ENCODE data around the gene BAG3.
"Not testable (repeated sequence)": the region's sequence is repeated elsewhere in the genome, so short reads cannot be mapped to it uniquely, and the experiment has no call there.

BAG3 gene

DNA sequence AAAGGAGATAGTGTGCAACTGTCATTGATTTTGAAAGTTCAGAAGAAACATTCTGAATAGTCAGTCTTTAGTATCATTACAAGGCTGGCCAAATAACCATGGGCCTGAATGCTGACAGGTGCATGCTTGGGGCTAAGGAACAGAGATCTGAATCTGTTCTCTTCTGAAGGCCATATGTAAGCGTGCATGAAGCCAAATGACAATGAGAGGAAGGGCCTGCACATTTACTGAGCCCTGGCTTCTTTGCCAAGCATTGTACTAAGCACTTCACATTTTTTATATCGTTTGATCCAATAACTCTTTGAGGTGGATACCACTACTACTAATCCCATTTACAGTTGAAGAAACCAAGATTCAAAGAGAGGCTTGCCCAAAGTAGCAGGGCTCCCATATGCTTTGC lies 32.0 kb upstream of the BAG3 start:
- no peaks in the 10 kb centered on the region for H3K36me3 ChIP-seq (ENCODE audit: control insufficient read depth, low read length)
- peaks cover 9% of the 10 kb centered on the region for H3K4me1 ChIP-seq (ENCODE audit: control insufficient read depth, low read length)
- H4K20me1 ChIP-seq (ENCODE audit: control insufficient read depth, insufficient read depth, low read depth, low read length), result no peaks in the 10 kb centered on the region
- no peak overlapping the region for H3K27ac ChIP-seq (ENCODE audit: low read depth, low read length)
- no peaks in the 10 kb centered on the region for H3K9me2 ChIP-seq (replicated peaks; ENCODE audit: control insufficient read depth, low read length)
- no peak overlapping the region for H3K4me2 ChIP-seq (ENCODE audit: low read length)
- no peak overlapping the region for H3K4me3 ChIP-seq (ENCODE audit: low read length)
- no peaks in the 10 kb centered on the region for H3K79me2 ChIP-seq (ENCODE audit: control insufficient read depth, low read length)
- H3K27me3 ChIP-seq (ENCODE audit: control insufficient read depth, low read length), result peaks cover 3% of the 10 kb centered on the region; the same call in 1 of the 2 replicates
- TF ChIP-seq, protein P1, sequence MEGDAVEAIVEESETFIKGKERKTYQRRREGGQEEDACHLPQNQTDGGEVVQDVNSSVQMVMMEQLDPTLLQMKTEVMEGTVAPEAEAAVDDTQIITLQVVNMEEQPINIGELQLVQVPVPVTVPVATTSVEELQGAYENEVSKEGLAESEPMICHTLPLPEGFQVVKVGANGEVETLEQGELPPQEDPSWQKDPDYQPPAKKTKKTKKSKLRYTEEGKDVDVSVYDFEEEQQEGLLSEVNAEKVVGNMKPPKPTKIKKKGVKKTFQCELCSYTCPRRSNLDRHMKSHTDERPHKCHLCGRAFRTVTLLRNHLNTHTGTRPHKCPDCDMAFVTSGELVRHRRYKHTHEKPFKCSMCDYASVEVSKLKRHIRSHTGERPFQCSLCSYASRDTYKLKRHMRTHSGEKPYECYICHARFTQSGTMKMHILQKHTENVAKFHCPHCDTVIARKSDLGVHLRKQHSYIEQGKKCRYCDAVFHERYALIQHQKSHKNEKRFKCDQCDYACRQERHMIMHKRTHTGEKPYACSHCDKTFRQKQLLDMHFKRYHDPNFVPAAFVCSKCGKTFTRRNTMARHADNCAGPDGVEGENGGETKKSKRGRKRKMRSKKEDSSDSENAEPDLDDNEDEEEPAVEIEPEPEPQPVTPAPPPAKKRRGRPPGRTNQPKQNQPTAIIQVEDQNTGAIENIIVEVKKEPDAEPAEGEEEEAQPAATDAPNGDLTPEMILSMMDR (IDR thresholded peaks at IDR 0.05; ENCODE audit: low read depth, low read length, poor library complexity, severe bottlenecking), result no peak
- no peak for TF ChIP-seq EZH2phosphoT487 (IDR thresholded peaks at IDR 0.05; ENCODE audit: borderline replicate concordance, low read length)
- no peaks in the 10 kb centered on the region for H3F3A ChIP-seq (ENCODE audit: control insufficient read depth, insufficient read depth)
- no peaks in the 10 kb centered on the region for H3K9me3 ChIP-seq (ENCODE audit: control insufficient read depth, insufficient read depth, low read length)

DNA sequence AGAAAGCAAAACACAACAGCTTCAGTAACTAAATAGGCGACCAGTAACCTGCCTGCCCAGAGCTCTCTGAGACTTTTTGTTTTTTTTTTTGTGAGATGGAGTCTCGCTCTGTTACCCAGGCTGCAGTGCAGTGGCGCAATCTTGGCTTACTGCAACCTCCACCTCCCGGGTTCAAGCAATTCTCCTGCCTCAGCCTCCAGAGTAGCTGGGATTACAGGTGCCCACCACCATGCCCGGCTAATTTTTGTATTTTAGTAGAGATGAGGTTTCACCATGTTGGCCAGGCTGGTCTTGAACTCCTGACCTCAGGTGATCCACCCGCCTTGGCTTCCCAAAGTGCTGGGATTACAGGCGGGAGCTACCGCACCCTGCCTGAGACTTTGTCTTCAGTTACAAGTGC lies 31.4 kb upstream of the BAG3 start:
- H3K27me3 ChIP-seq (ENCODE audit: control insufficient read depth, low read length); H3K36me3 ChIP-seq (ENCODE audit: control insufficient read depth, low read length); H3K4me2 ChIP-seq (ENCODE audit: low read length); H3F3A ChIP-seq (ENCODE audit: control insufficient read depth, insufficient read depth); H3K9me2 ChIP-seq (replicated peaks; ENCODE audit: control insufficient read depth, low read length); H3K9me3 ChIP-seq (ENCODE audit: control insufficient read depth, insufficient read depth, low read length); H3K27ac ChIP-seq (ENCODE audit: low read depth, low read length); H3K79me2 ChIP-seq (ENCODE audit: control insufficient read depth, low read length); H3K4me1 ChIP-seq (ENCODE audit: control insufficient read depth, low read length); H3K4me3 ChIP-seq (ENCODE audit: low read length); H4K20me1 ChIP-seq (ENCODE audit: control insufficient read depth, insufficient read depth, low read depth, low read length): not testable (repeated sequence)

DNA sequence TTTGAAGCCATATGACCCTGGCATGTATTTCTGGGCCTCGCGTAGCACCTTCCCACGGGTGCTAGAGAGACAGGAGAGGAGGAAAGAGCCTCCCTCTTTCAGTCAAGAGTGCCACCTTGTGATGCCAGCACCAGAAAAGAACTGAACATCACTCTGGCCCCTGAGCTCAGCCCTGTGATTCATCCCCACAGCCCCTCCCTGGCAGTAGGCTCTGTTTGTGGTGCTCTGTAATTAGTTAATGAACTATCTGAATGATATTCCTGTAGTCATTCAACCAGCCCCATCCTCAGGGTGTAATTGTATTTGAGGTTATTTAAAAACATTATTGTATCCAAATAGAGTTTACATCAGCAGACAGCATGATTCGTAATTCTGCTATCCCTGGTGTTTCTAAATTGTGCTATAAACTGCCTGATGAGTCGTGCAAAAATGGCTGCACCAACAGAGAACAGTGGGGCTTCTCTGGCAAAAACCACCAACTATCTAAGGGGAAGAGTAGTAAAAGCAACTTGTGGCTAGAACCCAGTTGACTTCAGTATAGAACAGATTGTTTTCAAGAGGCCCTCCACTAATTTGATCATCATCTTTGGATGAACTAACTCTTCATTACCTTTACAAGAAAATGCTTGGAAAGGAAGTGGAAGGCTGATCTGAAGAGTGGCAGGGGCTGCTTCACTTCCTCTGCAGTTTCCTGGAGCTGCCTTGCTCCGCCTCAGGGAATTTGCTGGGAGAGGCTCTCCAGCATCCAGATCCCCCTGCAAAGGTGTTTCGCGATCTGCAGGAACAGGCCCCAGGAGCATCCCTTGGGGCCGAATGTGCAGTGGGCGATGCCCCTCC lies 30.7 kb upstream of the BAG3 start:
- Histone ChIP-seq H3K4me1 (ENCODE audit: control insufficient read depth, low read length) (peaks cover 9% of the 10 kb centered on the region), H3K4me3 (ENCODE audit: low read length) (no peak overlapping the region), H3K4me2 (ENCODE audit: low read length) (no peak overlapping the region), H3K79me2 (ENCODE audit: control insufficient read depth, low read length) (no peaks in the 10 kb centered on the region), H3K9me3 (ENCODE audit: control insufficient read depth, insufficient read depth, low read length) (no peaks in the 10 kb centered on the region), H3K9me2 (replicated peaks; ENCODE audit: control insufficient read depth, low read length) (no peaks in the 10 kb centered on the region), H3K27me3 (ENCODE audit: control insufficient read depth, low read length) (peaks cover 3% of the 10 kb centered on the region; the same call in 1 of the 2 replicates), H3F3A (ENCODE audit: control insufficient read depth, insufficient read depth) (no peaks in the 10 kb centered on the region), H3K36me3 (ENCODE audit: control insufficient read depth, low read length) (no peaks in the 10 kb centered on the region), H3K27ac (ENCODE audit: low read depth, low read length) (no peak overlapping the region), H4K20me1 (ENCODE audit: control insufficient read depth, insufficient read depth, low read depth, low read length) (no peaks in the 10 kb centered on the region)
- no peak for TF ChIP-seq EZH2phosphoT487 (IDR thresholded peaks at IDR 0.05; ENCODE audit: borderline replicate concordance, low read length)
- TF ChIP-seq, protein P1 (IDR thresholded peaks at IDR 0.05; ENCODE audit: low read depth, low read length, poor library complexity, severe bottlenecking), result no peak

DNA sequence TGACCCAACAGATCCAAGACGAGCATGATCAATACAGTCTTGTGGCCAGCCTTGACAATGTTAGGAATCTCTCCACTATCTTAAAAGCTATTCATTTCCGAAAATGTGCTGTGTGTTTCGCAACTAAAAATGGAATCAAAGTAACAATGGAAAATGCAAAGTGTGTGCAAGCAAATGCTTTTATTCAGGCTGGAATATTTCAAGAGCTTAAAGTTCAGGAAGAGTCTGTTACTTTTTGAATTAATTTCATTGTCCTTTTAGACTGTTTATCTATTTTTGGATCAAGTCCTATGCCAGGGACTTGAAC lies 30.1 kb upstream of the BAG3 start:
- Histone ChIP-seq H3K79me2 (ENCODE audit: control insufficient read depth, low read length) (no peaks in the 10 kb centered on the region), H3K36me3 (ENCODE audit: control insufficient read depth, low read length) (no peaks in the 10 kb centered on the region), H3K27me3 (ENCODE audit: control insufficient read depth, low read length) (peaks cover 3% of the 10 kb centered on the region; the same call in 1 of the 2 replicates), H3K27ac (ENCODE audit: low read depth, low read length) (no peak overlapping the region), H3K4me3 (ENCODE audit: low read length) (no peak overlapping the region), H4K20me1 (ENCODE audit: control insufficient read depth, insufficient read depth, low read depth, low read length) (no peaks in the 10 kb centered on the region), H3F3A (ENCODE audit: control insufficient read depth, insufficient read depth) (no peaks in the 10 kb centered on the region), H3K9me3 (ENCODE audit: control insufficient read depth, insufficient read depth, low read length) (no peaks in the 10 kb centered on the region), H3K9me2 (replicated peaks; ENCODE audit: control insufficient read depth, low read length) (no peaks in the 10 kb centered on the region), H3K4me2 (ENCODE audit: low read length) (no peak overlapping the region), H3K4me1 (ENCODE audit: control insufficient read depth, low read length) (peaks cover 9% of the 10 kb centered on the region)
- no peak for TF ChIP-seq EZH2phosphoT487 (IDR thresholded peaks at IDR 0.05; ENCODE audit: borderline replicate concordance, low read length)
- TF ChIP-seq, protein P1 (IDR thresholded peaks at IDR 0.05; ENCODE audit: low read depth, low read length, poor library complexity, severe bottlenecking), result no peak

Data from DOHH2 (cell line).